Activated CD8-positive, alpha-beta T cell treated with anti-CD3 and anti-CD28 coated beads for 36 hours (primary cell): ENCODE measurements around the gene PCDHGA6. TPM values are rescaled to one million over a fixed set of nuclear protein-coding genes. Genes with fewer than 3 reads are reported as not detected.
"Not testable (repeated sequence)": the region's sequence is repeated elsewhere in the genome, so short reads cannot be mapped to it uniquely, and the experiment has no call there.

Experiments used
- ATAC-seq: fragments of 200-7000 bp; cut with Tn5 transposase; one replicate; pipeline ENCODE4 v1.10.0; 2021; ENCODE audit warnings: mild to moderate bottlenecking, moderate library complexity
- CTCF ChIA-PET: fragments of 350-600 bp; sonication (Branson Sonifier 250); formaldehyde crosslinking; loops from one replicate; lab custom pipeline; 2021; ENCODE audit warnings: antibody characterized with exemption; lab: Charles Lee
- POLR2A ChIA-PET: fragments of 350-600 bp; sonication (Branson Sonifier 250); formaldehyde crosslinking; loops from one replicate; lab custom pipeline; 2021; ENCODE audit warnings: antibody characterized with exemption; lab: Charles Lee
- DNase-seq: peaks from one replicate; pipeline ENCODE4 v3.0.0-alpha.2; 2020
- H3K27ac Mint-ChIP-seq: one replicate; pipeline ENCODE4 v1.8.0; 2021; ENCODE audit warnings: mild to moderate bottlenecking, mixed read lengths
- H3K27me3 Mint-ChIP-seq: one replicate; pipeline ENCODE4 v1.8.0; 2021; ENCODE audit warnings: mixed read lengths
- H3K36me3 Mint-ChIP-seq: one replicate; pipeline ENCODE4 v1.8.0; 2021; ENCODE audit warnings: low read depth, mixed read lengths
- H3K4me1 Mint-ChIP-seq: one replicate; pipeline ENCODE4 v1.8.0; 2021; ENCODE audit warnings: low read depth, mixed read lengths
- H3K4me3 Mint-ChIP-seq: one replicate; pipeline ENCODE4 v1.8.0; 2021; ENCODE audit warnings: mild to moderate bottlenecking, moderate library complexity, mixed read lengths
- H3K9me3 Mint-ChIP-seq: one replicate; pipeline ENCODE4 v1.8.0; 2021; ENCODE audit warnings: mixed read lengths
- CTCF ChIP-seq: fragments of 200-600 bp; IDR thresholded peaks from one replicate; pipeline ENCODE4 v1.8.0; 2022; ENCODE audit warnings: antibody characterized with exemption, mild to moderate bottlenecking
- intact Hi-C: fragments of 100-400 bp; cut with micrococcal nuclease; formaldehyde crosslinking; loops from one replicate; pipeline ENCODE4 v1.10.0; 2022
- total RNA-seq, 2 experiments: library from RNA; stranded (reverse); gene quantifications; one replicate each; pipeline ENCODE4 v1.2.3, GENCODE V29; 2021

Gene PCDHGA6
- total RNA-seq, 2 experiments from 2014 or later, result not detected

DNA sequence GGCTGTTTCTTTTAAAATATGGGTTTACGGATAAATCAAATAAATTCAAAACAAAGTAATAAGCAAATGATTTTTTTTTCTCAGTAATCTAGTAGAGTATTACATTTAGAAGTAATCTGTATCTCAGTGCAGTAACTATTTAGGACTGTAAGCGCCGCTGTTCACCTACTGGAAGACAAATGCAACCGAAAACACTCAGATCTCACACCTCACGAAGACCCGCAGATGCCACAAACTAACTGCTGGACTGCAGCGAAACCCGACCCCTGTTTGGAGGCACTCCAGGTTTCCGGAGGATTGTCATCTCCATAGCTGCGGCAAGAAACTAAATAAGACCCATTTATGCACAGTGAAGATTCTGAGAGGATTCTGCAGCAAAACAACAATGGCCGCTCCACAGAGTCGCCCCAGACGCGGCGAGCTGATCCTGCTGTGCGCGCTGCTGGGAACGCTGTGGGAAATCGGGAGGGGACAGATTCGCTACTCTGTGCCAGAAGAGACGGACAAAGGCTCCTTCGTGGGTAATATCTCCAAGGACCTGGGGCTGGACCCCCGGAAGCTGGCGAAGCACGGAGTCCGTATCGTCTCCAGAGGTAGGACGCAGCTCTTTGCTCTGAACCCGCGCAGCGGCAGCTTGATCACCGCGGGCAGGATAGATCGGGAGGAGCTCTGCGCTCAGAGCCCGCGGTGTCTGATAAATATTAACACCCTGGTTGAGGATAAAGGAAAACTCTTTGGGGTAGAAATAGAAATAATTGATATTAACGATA, 18.9 kb downstream of the PCDHGA6 start, which contains the start of gene PCDHGA8:
PCDHGA8 (plus strand) TSS at position 205 of the 770 bp plus-strand sequence; CDS start at position 386, 181 bp downstream.
- Mint-ChIP-seq H3K27ac (no peak within 1 kb of the TSS), H3K9me3 (peaks cover 31% of the 10 kb centered on the region), H3K36me3 (peaks cover 19% of the 10 kb centered on the region), H3K27me3 (peaks cover 57% of the 10 kb centered on the region), H3K4me3 (no peak within 1 kb of the TSS), H3K4me1 (peaks cover 2% of the 10 kb centered on the region)
- intact Hi-C loops, result no loop called here
- TF ChIP-seq CTCF, result peak; percentile 33
- ChIA-PET CTCF (interaction anchor here (1.0 to 2.2 kb wide), 9 partner anchors 15 to 206 kb away, joined by 3 to 9 read pairs (median 3); partner anchors contain the start of genes PCDHB9, PCDHGA1, PCDHGA10 and PCDHGA11), POLR2A (no interaction called here)
- ATAC-seq, result no peak
- no peak for DNase-seq

GRCh38 chr5:141393267-141393666, 19.6 kb downstream of the PCDHGA6 start:
- Mint-ChIP-seq H3K4me1 (peaks cover 2% of the 10 kb centered on the region), H3K27ac (no peak overlapping the region), H3K36me3 (peaks cover 19% of the 10 kb centered on the region), H3K4me3 (no peak overlapping the region), H3K27me3 (peaks cover 57% of the 10 kb centered on the region), H3K9me3 (peaks cover 29% of the 10 kb centered on the region)
- TF ChIP-seq CTCF, result no peak
- ChIA-PET CTCF (interaction anchor here (0.6 to 2.2 kb wide), 6 partner anchors 14 to 92 kb away, joined by 3 to 9 read pairs (median 3); partner anchors contain the start of genes PCDHGA1, PCDHGA10, PCDHGA12 and PCDHGB6), POLR2A (no interaction called here)
- no peak for ATAC-seq
- DNase-seq, result no peak
- intact Hi-C loops, result no loop called here

- POLR2A ChIA-PET, H3K4me1 Mint-ChIP-seq, ATAC-seq, H3K4me3 Mint-ChIP-seq, H3K27ac Mint-ChIP-seq, intact Hi-C loops, DNase-seq: not testable (repeated sequence)
- CTCF ChIA-PET, result interaction anchor here (3.6 kb wide), 1 partner anchor 19 kb away, joined by 19 read pairs; the partner anchor contains the start of gene PCDHGA10
- peaks cover 29% of the 10 kb centered on the region for H3K9me3 Mint-ChIP-seq
- H3K27me3 Mint-ChIP-seq, result peaks cover 55% of the 10 kb centered on the region
- peaks cover 23% of the 10 kb centered on the region for H3K36me3 Mint-ChIP-seq
Observed at GRCh38 chr5:141394401-141395187, 20.9 kb downstream of the PCDHGA6 start.

- H3K27ac Mint-ChIP-seq, H3K4me1 Mint-ChIP-seq, intact Hi-C loops: not testable (repeated sequence)
- TF ChIP-seq CTCF, result peak; percentile 59
- peak within 1 kb of the TSS; percentile 32 for H3K4me3 Mint-ChIP-seq
- H3K9me3 Mint-ChIP-seq, result peaks cover 24% of the 10 kb centered on the region
- ATAC-seq (peak; percentile 88), DNase-seq (peak; percentile 52)
- ChIA-PET POLR2A (interaction anchor here (1.0 kb wide), 1 partner anchor 116 kb away, joined by 3 read pairs; no protein-coding TSS in a partner anchor), CTCF (interaction anchor here (0.7 to 3.6 kb wide), 24 partner anchors 9 to 174 kb away, joined by 3 to 19 read pairs (median 4); partner anchors contain the start of genes PCDHGA10, PCDHGA11, PCDHGA12 and PCDHGA3)
- H3K27me3 Mint-ChIP-seq, result peaks cover 54% of the 10 kb centered on the region
- peaks cover 22% of the 10 kb centered on the region for H3K36me3 Mint-ChIP-seq
Observed at GRCh38 chr5:141397756-141398551, 24.3 kb downstream of the PCDHGA6 start, which contains the start of gene PCDHGB5. TSS of gene PCDHGB5 (plus strand) at chr5:141397947. CDS start at chr5:141398128, 181 bp downstream.
